Sigmoid colon (tissue), 4 donors: Measurements from ENCODE around the gene SPATA4.

Experiments
- EP300 ChIP-seq, 4 donors: sonication (generic); formaldehyde crosslinking; IDR thresholded peaks; one replicate each; pipeline ENCODE4 v1.6.1; 2017; ENCODE audit warnings: antibody characterized with exemption in 4 of 4
- POLR2A ChIP-seq, 2 donors: fragments of 450-650 bp; IDR thresholded peaks; one replicate each; pipeline ENCODE4 v1.6.1; 2016; ENCODE audit warnings: antibody characterized with exemption in 2 of 2, mild to moderate bottlenecking in 2 of 2, moderate library complexity in 2 of 2

GRCh38 chr4:176238157-176238610, 42.8 kb upstream of the SPATA4 start:
- TF ChIP-seq POLR2A (IDR thresholded peaks at IDR 0.05), result no peak
- TF ChIP-seq EP300 (IDR thresholded peaks at IDR 0.05), result peak; percentile 98 to 99 (median 98)
